ENCODE data around the gene ATP6V0D1. TPM values are rescaled to one million over a fixed set of nuclear protein-coding genes. Genes with fewer than 3 reads are reported as not detected.

ATP6V0D1 gene
- total and polyA plus RNA-seq, 2 of the 4 experiments (the other 2 are of a cell fraction), result 112 to 124 TPM

DNA sequence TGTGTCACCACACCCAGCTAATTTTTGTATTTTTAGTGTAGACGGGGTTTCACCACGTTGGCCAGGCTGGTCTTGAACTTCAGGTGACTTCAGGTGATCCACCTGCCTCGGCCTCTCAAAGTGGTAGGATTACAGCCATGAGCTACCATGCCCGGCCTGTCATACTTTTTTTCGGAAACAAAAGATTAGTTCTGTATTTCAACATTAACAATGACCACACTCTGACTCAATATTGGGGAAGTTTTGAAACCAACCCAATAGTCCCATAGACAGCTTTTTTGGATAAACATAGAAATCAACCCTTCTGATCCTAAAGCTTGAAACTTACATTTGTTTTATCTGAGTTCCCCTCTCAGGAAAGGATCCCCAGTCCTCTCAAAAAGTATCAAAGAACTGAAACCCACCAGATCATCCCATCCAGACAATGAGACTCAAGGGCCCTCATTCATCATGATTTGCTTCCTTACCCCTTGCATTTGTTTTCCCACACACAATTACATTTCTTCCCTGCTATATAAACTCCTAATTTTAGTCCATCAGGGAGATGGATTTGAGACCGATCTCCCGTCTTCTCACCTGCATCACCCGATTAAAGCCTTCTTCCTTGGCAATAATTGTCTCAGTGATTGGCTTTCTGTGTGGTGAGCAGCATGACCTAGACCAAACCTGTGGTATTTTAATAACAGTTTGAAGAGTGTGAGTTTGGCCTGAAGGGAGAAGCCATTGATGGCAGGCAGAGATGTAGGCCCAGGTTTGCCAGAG lies 9.6 kb upstream of the ATP6V0D1 start:
- no peak overlapping the region for H4K5ac ChIP-seq (ENCODE audit: low read depth, low read length)
- no peak overlapping the region for H2AFZ ChIP-seq (replicated peaks; ENCODE audit: low read length, poor library complexity)
- H4K20me1 ChIP-seq (ENCODE audit: insufficient read depth, low read length), result no peaks in the 10 kb centered on the region
- no peak overlapping the region for H2BK20ac ChIP-seq (ENCODE audit: low read depth, low read length)
- BruUV-seq (replicated peaks), result no TSS peak
- no peak overlapping the region for H4K91ac ChIP-seq (ENCODE audit: insufficient read depth, low read depth, low read length)
- no peaks in the 10 kb centered on the region for H3K27me3 ChIP-seq (ENCODE audit: control insufficient read depth, insufficient read depth, low read length)
- H3K36me3 ChIP-seq (ENCODE audit: control insufficient read depth, insufficient read depth, low read length), result no peaks in the 10 kb centered on the region
- no peaks in the 10 kb centered on the region for H3K9me1 ChIP-seq (ENCODE audit: insufficient read depth, low read length)
- no peak overlapping the region; the same call in 2 of the 3 replicates for H2BK15ac ChIP-seq (ENCODE audit: low read depth, low read length)
- dilution Hi-C loops (cut with HindIII; ENCODE audit: low sequenced_read_pairs, unreplicated experiment) (no loop called here), in situ Hi-C loops (cut with MboI; ENCODE audit: low sequenced_read_pairs) (no loop called here), intact Hi-C loops (cut with micrococcal nuclease) (no loop called here)
- ATAC-seq (ENCODE audit: low read depth), result peak; percentile 66
- H3K18ac ChIP-seq (ENCODE audit: low read depth, low read length), result no peak overlapping the region
- H2AK9ac ChIP-seq (replicated peaks; ENCODE audit: low read depth, low read length, poor library complexity), result no peak overlapping the region
- H3K4me3 ChIP-seq (ENCODE audit: insufficient read depth, low read depth, low read length), result no peak overlapping the region
- no peaks in the 10 kb centered on the region for H3K79me1 ChIP-seq (ENCODE audit: low read depth in 1 of 2, low read length in 2 of 2)
- peak overlapping the region; percentile 56; the same call in 1 of the 2 replicates for H3K23ac ChIP-seq (ENCODE audit: low read depth, low read length)
- H3K9me3 ChIP-seq (ENCODE audit: control insufficient read depth, insufficient read depth, low read length), result no peaks in the 10 kb centered on the region
- peak; percentile 26; the same call in 1 of the 2 replicates for TF ChIP-seq FOS (IDR thresholded peaks at IDR 0.05; ENCODE audit: low read depth, low read length)
- TF ChIP-seq BHLHE40 (IDR thresholded peaks at IDR 0.05; ENCODE audit: low read depth, low read length), result no peak
- peak; percentile 74 for TF ChIP-seq CEBPB (IDR thresholded peaks at IDR 0.05; ENCODE audit: low read depth, low read length)
- no peak overlapping the region for H2BK5ac ChIP-seq (ENCODE audit: low read depth, low read length, poor library complexity, severe bottlenecking)
- no peak overlapping the region for H4K8ac ChIP-seq (ENCODE audit: low read depth in 2 of 2, low read length in 2 of 2)
- DNase-seq, result peak; percentile 72
- H3K56ac ChIP-seq (ENCODE audit: extremely low read depth, insufficient read depth, low read length), result no peak overlapping the region
- H3K4me1 ChIP-seq (ENCODE audit: control insufficient read depth, insufficient read depth, low read length), result peaks cover 5% of the 10 kb centered on the region
- ChIA-PET POLR2A (ENCODE audit: unreplicated experiment) (no interaction called here), CTCF (interaction anchor here (1.2 to 2.2 kb wide), 3 partner anchors 9 to 150 kb away, joined by 4 to 9 read pairs (median 5); partner anchors contain the start of gene ATP6V0D1)
- H3K14ac ChIP-seq (replicated peaks; ENCODE audit: low read depth, low read length), result 0 out of 2 replicates have a peak overlapping the region, but pooled peaks have one; percentile 7
- no CpG with 5 or more reads among the region's 8 CpGs for WGBS, 2 experiments (ENCODE audit: extremely low coverage in 2 of 2, insufficient read length in 1 of 2)
- H2BK120ac ChIP-seq (ENCODE audit: low read depth, low read length), result no peak overlapping the region
- no peak overlapping the region for H3K27ac ChIP-seq (ENCODE audit: insufficient read depth, low read length)
- H2AK5ac ChIP-seq (ENCODE audit: low read depth, low read length), result no peak overlapping the region
- H3K9ac ChIP-seq (ENCODE audit: low read depth, low read length), result no peak overlapping the region; the same call in 1 of the 2 replicates
- H3K4me2 ChIP-seq (ENCODE audit: low read depth, low read length), result peak overlapping the region; percentile 55; the same call in 1 of the 2 replicates
- H3K4ac ChIP-seq (ENCODE audit: low read depth, low read length), result no peak overlapping the region
